Upper lobe of left lung (tissue), 6 donors: ENCODE measurements around the gene PEX5L. TPM values are rescaled to one million over a fixed set of nuclear protein-coding genes. Genes with fewer than 3 reads are reported as not detected.

Experiments
- ATAC-seq, 2 donors: fragments of 200-7000 bp; cut with Tn5 transposase; one replicate each; pipeline ENCODE4 v1.9.1; 2022; ENCODE audit warnings: mild to moderate bottlenecking in 2 of 2, moderate library complexity in 2 of 2; ENCODE audit not compliant: low FRiP score in 2 of 2
- DNase-seq, 2 donors: peaks; one replicate each; pipeline ENCODE4 v3.0.0-alpha.2; 2019 to 2020
- H3K27ac ChIP-seq, 4 donors: fragments of 200-600 bp; sonication (generic); one replicate each; pipeline ENCODE4 v1.5.1; 2016 to 2019
- H3K27me3 ChIP-seq, 4 donors: fragments of 200-600 bp; sonication (generic); one replicate each; pipeline ENCODE4 v1.5.1; 2017 to 2019
- H3K36me3 ChIP-seq, 4 donors: fragments of 200-600 bp; sonication (generic); one replicate each; pipeline ENCODE4 v1.5.1; 2016 to 2019
- H3K4me1 ChIP-seq, 4 donors: fragments of 200-600 bp; sonication (generic); one replicate each; pipeline ENCODE4 v1.5.1; 2018 to 2019
- H3K4me3 ChIP-seq, 4 donors: fragments of 200-600 bp; sonication (generic); one replicate each; pipeline ENCODE4 v1.5.1; 2017 to 2019; ENCODE audit warnings: mild to moderate bottlenecking in 2 of 4, moderate library complexity in 1 of 4
- H3K9me3 ChIP-seq, 4 donors: fragments of 200-600 bp; sonication (generic); one replicate each; pipeline ENCODE4 v1.5.1; 2018 to 2019
- EP300 ChIP-seq, 4 donors: sonication (generic); formaldehyde crosslinking; IDR thresholded peaks; one replicate each; pipeline ENCODE4 v1.5.1; 2017; ENCODE audit warnings: antibody characterized with exemption in 4 of 4, control low read depth in 2 of 4
- POLR2A ChIP-seq, 4 donors: fragments of 450-650 bp; IDR thresholded peaks; one replicate each; pipeline ENCODE4 v1.5.1; 2016 to 2017; ENCODE audit warnings: antibody characterized with exemption in 4 of 4, mild to moderate bottlenecking in 2 of 4
- POLR2AphosphoS5 ChIP-seq, 2 donors: sonication (generic); formaldehyde crosslinking; IDR thresholded peaks; one replicate each; pipeline ENCODE4 v1.5.1; 2017; ENCODE audit warnings: antibody characterized with exemption in 2 of 2
- WGBS, 2 donors: methylation state at CpG; one replicate each; pipeline ENCODE4 v1.1.5; 2017 to 2018; 5-methylcytosine and 5-hydroxymethylcytosine counted together
- total RNA-seq, 6 donors: library from RNA; depleted of rRNA in 4 of 6; stranded (reverse); fragments of >200 nt in 4 of 6; gene quantifications; one replicate each; pipeline versions ENCODE4 v1.1.0 to v1.2.1, GENCODE V29; 2016 to 2021
- TF ChIP-seq, protein P1 (sequence below), 6 experiments: fragments of 450-650 bp in 4 of 6; fragments of 200-600 bp in 2 of 6; sonication (generic) in 2 of 6; IDR thresholded peaks; one replicate each; pipeline ENCODE4 v1.5.1; 2016 to 2019; ENCODE audit warnings: antibody characterized with exemption in 6 of 6
- donor health status: DM: no; HTN: no; CAD: no; lungs with moderate emphysema.
- donor health status: DM: no; HTN: yes; CAD: no; lungs with severe emphysema.

The PEX5L gene
- total RNA-seq, 6 donors from 2014 or later, result not detected

- Histone ChIP-seq H3K4me3 (no peak overlapping the region), H3K27ac (no peak overlapping the region), H3K36me3 (no peaks in the 10 kb centered on the region), H3K4me1 (no peaks in the 10 kb centered on the region), H3K27me3 (no peaks in the 10 kb centered on the region), H3K9me3 (no peaks in the 10 kb centered on the region)
- no peak for DNase-seq
- TF ChIP-seq POLR2A (IDR thresholded peaks at IDR 0.05) (no peak), EP300 (IDR thresholded peaks at IDR 0.05) (no peak), POLR2AphosphoS5 (IDR thresholded peaks at IDR 0.05) (no peak)
- TF ChIP-seq, protein P1, sequence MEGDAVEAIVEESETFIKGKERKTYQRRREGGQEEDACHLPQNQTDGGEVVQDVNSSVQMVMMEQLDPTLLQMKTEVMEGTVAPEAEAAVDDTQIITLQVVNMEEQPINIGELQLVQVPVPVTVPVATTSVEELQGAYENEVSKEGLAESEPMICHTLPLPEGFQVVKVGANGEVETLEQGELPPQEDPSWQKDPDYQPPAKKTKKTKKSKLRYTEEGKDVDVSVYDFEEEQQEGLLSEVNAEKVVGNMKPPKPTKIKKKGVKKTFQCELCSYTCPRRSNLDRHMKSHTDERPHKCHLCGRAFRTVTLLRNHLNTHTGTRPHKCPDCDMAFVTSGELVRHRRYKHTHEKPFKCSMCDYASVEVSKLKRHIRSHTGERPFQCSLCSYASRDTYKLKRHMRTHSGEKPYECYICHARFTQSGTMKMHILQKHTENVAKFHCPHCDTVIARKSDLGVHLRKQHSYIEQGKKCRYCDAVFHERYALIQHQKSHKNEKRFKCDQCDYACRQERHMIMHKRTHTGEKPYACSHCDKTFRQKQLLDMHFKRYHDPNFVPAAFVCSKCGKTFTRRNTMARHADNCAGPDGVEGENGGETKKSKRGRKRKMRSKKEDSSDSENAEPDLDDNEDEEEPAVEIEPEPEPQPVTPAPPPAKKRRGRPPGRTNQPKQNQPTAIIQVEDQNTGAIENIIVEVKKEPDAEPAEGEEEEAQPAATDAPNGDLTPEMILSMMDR (IDR thresholded peaks at IDR 0.05), result no peak
- no peak for ATAC-seq
Observed at GRCh38 chr3:179981646-179982045, 55.1 kb downstream of the PEX5L start.

- Histone ChIP-seq H3K4me1 (no peaks in the 10 kb centered on the region), H3K27ac (no peak overlapping the region), H3K9me3 (no peaks in the 10 kb centered on the region), H3K4me3 (no peak overlapping the region), H3K36me3 (no peaks in the 10 kb centered on the region), H3K27me3 (no peaks in the 10 kb centered on the region)
- DNase-seq, result no peak
- 53 to 84% methylated on average over 3 of the region's 3 CpGs for WGBS, 2 donors
- no peak for ATAC-seq
- TF ChIP-seq POLR2AphosphoS5 (IDR thresholded peaks at IDR 0.05), result no peak
- TF ChIP-seq EP300 (IDR thresholded peaks at IDR 0.05), result no peak
- TF ChIP-seq POLR2A (IDR thresholded peaks at IDR 0.05), result no peak
- TF ChIP-seq, protein P1 (IDR thresholded peaks at IDR 0.05), result no peak
Observed at GRCh38 chr3:179977356-179977755, 59.4 kb downstream of the PEX5L start.

- no peaks in the 10 kb centered on the region for H3K9me3 ChIP-seq
- DNase-seq (no peak), ATAC-seq (no peak)
- H3K27ac ChIP-seq, result no peak overlapping the region
- TF ChIP-seq, protein P1 (IDR thresholded peaks at IDR 0.05), result no peak
- TF ChIP-seq EP300 (IDR thresholded peaks at IDR 0.05) (no peak), POLR2AphosphoS5 (IDR thresholded peaks at IDR 0.05) (no peak), POLR2A (IDR thresholded peaks at IDR 0.05) (no peak)
- 44 to 52% methylated on average over 4 of the region's 4 CpGs for WGBS, 2 donors
- no peaks in the 10 kb centered on the region for H3K4me1 ChIP-seq
- H3K27me3 ChIP-seq, result no peaks in the 10 kb centered on the region
- no peaks in the 10 kb centered on the region for H3K36me3 ChIP-seq
- no peak overlapping the region for H3K4me3 ChIP-seq
Observed at GRCh38 chr3:179973931-179974361, 62.8 kb downstream of the PEX5L start.

GRCh38 chr3:179972881-179973423, 63.8 kb downstream of the PEX5L start:
- DNase-seq (no peak), ATAC-seq (no peak)
- WGBS, 2 donors, result 75 to 82% methylated on average over 2 of the region's 2 CpGs
- H3K36me3 ChIP-seq, result no peaks in the 10 kb centered on the region
- TF ChIP-seq EP300 (IDR thresholded peaks at IDR 0.05) (no peak), POLR2A (IDR thresholded peaks at IDR 0.05) (no peak), POLR2AphosphoS5 (IDR thresholded peaks at IDR 0.05) (no peak)
- TF ChIP-seq, protein P1 (IDR thresholded peaks at IDR 0.05), result no peak
- no peak overlapping the region for H3K4me3 ChIP-seq
- no peaks in the 10 kb centered on the region for H3K9me3 ChIP-seq
- H3K4me1 ChIP-seq, result no peaks in the 10 kb centered on the region
- no peaks in the 10 kb centered on the region for H3K27me3 ChIP-seq
- no peak overlapping the region for H3K27ac ChIP-seq

DNA sequence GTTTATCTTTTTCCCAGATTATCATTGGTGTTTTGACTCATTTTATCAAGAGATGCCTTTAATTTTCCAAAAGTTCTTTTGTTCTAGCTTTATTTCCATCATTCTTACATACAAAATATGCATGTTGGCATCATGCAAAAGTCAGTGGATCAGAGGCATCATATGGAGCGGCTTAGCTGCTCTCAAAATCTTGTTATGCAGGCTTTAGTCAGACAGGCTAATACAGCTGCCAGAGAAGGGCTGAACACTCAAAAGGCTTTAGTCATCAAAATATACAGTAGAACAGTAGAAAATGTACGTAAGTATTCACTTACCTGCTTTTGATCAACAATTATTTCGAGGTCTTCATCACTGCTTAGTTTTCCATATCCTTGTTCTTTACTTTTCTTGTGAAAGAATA, 65.5 kb downstream of the PEX5L start:
- TF ChIP-seq POLR2AphosphoS5 (IDR thresholded peaks at IDR 0.05) (no peak), EP300 (IDR thresholded peaks at IDR 0.05) (no peak), POLR2A (IDR thresholded peaks at IDR 0.05) (no peak)
- TF ChIP-seq, protein P1 (IDR thresholded peaks at IDR 0.05), result no peak
- Histone ChIP-seq H3K27me3 (no peaks in the 10 kb centered on the region), H3K4me1 (no peaks in the 10 kb centered on the region), H3K4me3 (no peak overlapping the region), H3K27ac (no peak overlapping the region), H3K9me3 (no peaks in the 10 kb centered on the region), H3K36me3 (no peaks in the 10 kb centered on the region)
- ATAC-seq (no peak), DNase-seq (no peak)
- 79 to 81% methylated on average over 3 of the region's 3 CpGs for WGBS, 2 donors
